Measurements from ENCODE around the gene AIDA. TPM values are rescaled to one million over a fixed set of nuclear protein-coding genes. Genes with fewer than 3 reads are reported as not detected.
"Not testable (repeated sequence)": the region's sequence is repeated elsewhere in the genome, so short reads cannot be mapped to it uniquely, and the experiment has no call there.

The AIDA gene
- 83.4 TPM for polyA plus RNA-seq (2013, experiment 1 of 2)
- polyA plus RNA-seq (2013, experiment 2 of 2) = 89.5 TPM

GRCh38 chr1:222712253-222713090 is at the start of gene AIDA, which contains the start of gene BROX:
TSS of gene AIDA (minus strand) at chr1:222712491. CDS start at chr1:222712317, 174 bp downstream.
TSS of gene BROX (plus strand) at chr1:222712564. CDS start at chr1:222715700, 3,136 bp downstream.
- Histone ChIP-seq H3K4me1 (ENCODE audit: insufficient read depth, low read length) (peaks cover 6% of the 10 kb centered on the region; the same call in 1 of the 2 replicates), H3K27me3 (ENCODE audit: insufficient read depth, low read length) (no peaks in the 10 kb centered on the region), H3K27ac (ENCODE audit: low read depth, low read length) (peak within 1 kb of the TSS; percentile 97), H3K4me3 (ENCODE audit: low read length) (peak within 1 kb of the TSS; percentile 96), H3K9me3 (ENCODE audit: insufficient read depth, low read depth, low read length) (no peaks in the 10 kb centered on the region), H3K36me3 (ENCODE audit: insufficient read depth, low read length) (peaks cover 18% of the 10 kb centered on the region), H3K9ac (ENCODE audit: low read depth, low read length) (peak within 1 kb of the TSS; percentile 92)
- under 1% methylated on average over 50 of the region's 62 CpGs for WGBS

- Histone ChIP-seq H3K4me1 (ENCODE audit: insufficient read depth, low read length) (no peaks in the 10 kb centered on the region), H3K27ac (ENCODE audit: low read depth, low read length) (no peak overlapping the region), H3K9me3 (ENCODE audit: insufficient read depth, low read depth, low read length) (no peaks in the 10 kb centered on the region), H3K36me3 (ENCODE audit: insufficient read depth, low read length) (no peaks in the 10 kb centered on the region), H3K4me3 (ENCODE audit: low read length) (no peak overlapping the region), H3K9ac (ENCODE audit: low read depth, low read length) (no peak overlapping the region), H3K27me3 (ENCODE audit: insufficient read depth, low read length) (no peaks in the 10 kb centered on the region)
- 53% methylated on average over 1 of the region's 1 CpG for WGBS
Observed at GRCh38 chr1:222761083-222761482, 48.8 kb upstream of the AIDA start.

- Histone ChIP-seq H3K36me3 (ENCODE audit: insufficient read depth, low read length) (no peaks in the 10 kb centered on the region), H3K9me3 (ENCODE audit: insufficient read depth, low read depth, low read length) (no peaks in the 10 kb centered on the region), H3K27ac (ENCODE audit: low read depth, low read length) (no peak overlapping the region), H3K4me1 (ENCODE audit: insufficient read depth, low read length) (no peaks in the 10 kb centered on the region), H3K9ac (ENCODE audit: low read depth, low read length) (no peak overlapping the region), H3K27me3 (ENCODE audit: insufficient read depth, low read length) (no peaks in the 10 kb centered on the region), H3K4me3 (ENCODE audit: low read length) (no peak overlapping the region)
- WGBS = 93% methylated on average over 4 of the region's 5 CpGs
Observed at GRCh38 chr1:222759451-222760035, 47.3 kb upstream of the AIDA start.

GRCh38 chr1:222757646-222758268 is 45.5 kb upstream of the AIDA start:
- no peak overlapping the region for H3K27ac ChIP-seq (ENCODE audit: low read depth, low read length)
- no peak overlapping the region for H3K4me3 ChIP-seq (ENCODE audit: low read length)
- H3K9me3 ChIP-seq (ENCODE audit: insufficient read depth, low read depth, low read length) = no peaks in the 10 kb centered on the region
- 84% methylated on average over 10 of the region's 10 CpGs for WGBS
- no peaks in the 10 kb centered on the region for H3K36me3 ChIP-seq (ENCODE audit: insufficient read depth, low read length)
- no peaks in the 10 kb centered on the region for H3K27me3 ChIP-seq (ENCODE audit: insufficient read depth, low read length)
- no peaks in the 10 kb centered on the region for H3K4me1 ChIP-seq (ENCODE audit: insufficient read depth, low read length)
- no peak overlapping the region for H3K9ac ChIP-seq (ENCODE audit: low read depth, low read length)

GRCh38 chr1:222754366-222755139 is 42.3 kb upstream of the AIDA start:
- H3K36me3 ChIP-seq (ENCODE audit: insufficient read depth, low read length) = no peaks in the 10 kb centered on the region
- no peaks in the 10 kb centered on the region for H3K9me3 ChIP-seq (ENCODE audit: insufficient read depth, low read depth, low read length)
- no peaks in the 10 kb centered on the region for H3K4me1 ChIP-seq (ENCODE audit: insufficient read depth, low read length)
- no peak overlapping the region for H3K27ac ChIP-seq (ENCODE audit: low read depth, low read length)
- H3K27me3 ChIP-seq (ENCODE audit: insufficient read depth, low read length) = no peaks in the 10 kb centered on the region
- no peak overlapping the region for H3K9ac ChIP-seq (ENCODE audit: low read depth, low read length)
- no peak overlapping the region for H3K4me3 ChIP-seq (ENCODE audit: low read length)
- WGBS = 96% methylated on average over 10 of the region's 10 CpGs

GRCh38 chr1:222751255-222751654 is 39.0 kb upstream of the AIDA start:
- Histone ChIP-seq H3K27ac (ENCODE audit: low read depth, low read length) (no peak overlapping the region), H3K4me3 (ENCODE audit: low read length) (no peak overlapping the region), H3K9me3 (ENCODE audit: insufficient read depth, low read depth, low read length) (no peaks in the 10 kb centered on the region), H3K27me3 (ENCODE audit: insufficient read depth, low read length) (no peaks in the 10 kb centered on the region), H3K9ac (ENCODE audit: low read depth, low read length) (no peak overlapping the region), H3K4me1 (ENCODE audit: insufficient read depth, low read length) (no peaks in the 10 kb centered on the region), H3K36me3 (ENCODE audit: insufficient read depth, low read length) (no peaks in the 10 kb centered on the region)
- 89% methylated on average over 3 of the region's 3 CpGs for WGBS

- WGBS = no CpG with 5 or more reads among the region's 1 CpG
- no peak overlapping the region for H3K9ac ChIP-seq (ENCODE audit: low read depth, low read length)
Observed at GRCh38 chr1:222750651-222751050, 38.4 kb upstream of the AIDA start.

GRCh38 chr1:222749927-222750326 is 37.6 kb upstream of the AIDA start:
- H3K9me3 ChIP-seq (ENCODE audit: insufficient read depth, low read depth, low read length) = no peaks in the 10 kb centered on the region
- H3K4me1 ChIP-seq (ENCODE audit: insufficient read depth, low read length) = no peaks in the 10 kb centered on the region
- H3K9ac ChIP-seq (ENCODE audit: low read depth, low read length) = no peak overlapping the region
- no peak overlapping the region for H3K4me3 ChIP-seq (ENCODE audit: low read length)
- no peak overlapping the region for H3K27ac ChIP-seq (ENCODE audit: low read depth, low read length)
- no peaks in the 10 kb centered on the region for H3K27me3 ChIP-seq (ENCODE audit: insufficient read depth, low read length)
- H3K36me3 ChIP-seq (ENCODE audit: insufficient read depth, low read length) = no peaks in the 10 kb centered on the region

More at GRCh38 chr1:222750651-222751050, 38.4 kb upstream of the AIDA start:
- no peaks in the 10 kb centered on the region for H3K9me3 ChIP-seq (ENCODE audit: insufficient read depth, low read depth, low read length)
- H3K27me3 ChIP-seq (ENCODE audit: insufficient read depth, low read length) = no peaks in the 10 kb centered on the region
- H3K4me3 ChIP-seq (ENCODE audit: low read length) = no peak overlapping the region
- no peak overlapping the region for H3K27ac ChIP-seq (ENCODE audit: low read depth, low read length)
- no peaks in the 10 kb centered on the region for H3K4me1 ChIP-seq (ENCODE audit: insufficient read depth, low read length)
- no peaks in the 10 kb centered on the region for H3K36me3 ChIP-seq (ENCODE audit: insufficient read depth, low read length)

GRCh38 chr1:222741630-222742457 is 29.6 kb upstream of the AIDA start:
- H3K4me1 ChIP-seq (ENCODE audit: insufficient read depth, low read length); H3K27me3 ChIP-seq (ENCODE audit: insufficient read depth, low read length); H3K4me3 ChIP-seq (ENCODE audit: low read length); H3K36me3 ChIP-seq (ENCODE audit: insufficient read depth, low read length); H3K9me3 ChIP-seq (ENCODE audit: insufficient read depth, low read depth, low read length); H3K9ac ChIP-seq (ENCODE audit: low read depth, low read length); H3K27ac ChIP-seq (ENCODE audit: low read depth, low read length): not testable (repeated sequence)
- WGBS = 97% methylated on average over 3 of the region's 5 CpGs

- Histone ChIP-seq H3K9me3 (ENCODE audit: insufficient read depth, low read depth, low read length) (no peaks in the 10 kb centered on the region), H3K4me3 (ENCODE audit: low read length) (no peak overlapping the region), H3K27me3 (ENCODE audit: insufficient read depth, low read length) (no peaks in the 10 kb centered on the region), H3K9ac (ENCODE audit: low read depth, low read length) (no peak overlapping the region), H3K4me1 (ENCODE audit: insufficient read depth, low read length) (peaks cover 24% of the 10 kb centered on the region), H3K27ac (ENCODE audit: low read depth, low read length) (no peak overlapping the region), H3K36me3 (ENCODE audit: insufficient read depth, low read length) (peaks cover 5% of the 10 kb centered on the region)
- WGBS = 86% methylated on average over 1 of the region's 1 CpG
Observed at GRCh38 chr1:222739929-222740328, 27.6 kb upstream of the AIDA start.

Measured in HUES64 (cell line).